Fibroblast of mammary gland (primary cell): ENCODE results near the gene NOTCH4.

ENCODE experiments used
- DNase-seq: peaks from one replicate; pipeline ENCODE4 v3.0.0-alpha.2; 2010; ENCODE audit warnings: low read depth
- H3K4me3 ChIP-seq: 2 replicates; pipeline ENCODE4 v1.5.1; 2011; ENCODE audit warnings: low read depth, mild to moderate bottlenecking, low read length, moderate library complexity; ENCODE audit not compliant: control insufficient read depth
- CTCF ChIP-seq: conservative IDR thresholded peaks from 2 replicates; pipeline ENCODE4 v1.5.1; 2011; ENCODE audit warnings: low read depth, low read length, inconsistent platforms; ENCODE audit not compliant: control insufficient read depth, insufficient read depth

Gene NOTCH4

GRCh38 chr6:32151863-32152768 is 71.8 kb downstream of the NOTCH4 start, which contains the start of gene PRRT1:
Gene PRRT1, minus strand, starts transcription at chr6:32151939. Its CDS starts 112 bp downstream, at chr6:32151827.
- DNase-seq: no peak
- no peak for TF ChIP-seq CTCF
- H3K4me3 ChIP-seq: peak within 1 kb of the TSS; percentile 92

GRCh38 chr6:32151181-32151862 is 72.5 kb downstream of the NOTCH4 start:
- H3K4me3 ChIP-seq: peak overlapping the region; percentile 46
- DNase-seq: no peak
- TF ChIP-seq CTCF: no peak

GRCh38 chr6:32149932-32150870 is 73.7 kb downstream of the NOTCH4 start:
- no peak overlapping the region for H3K4me3 ChIP-seq
- TF ChIP-seq CTCF: no peak
- DNase-seq: no peak

GRCh38 chr6:32149092-32149755 is 74.6 kb downstream of the NOTCH4 start:
- no peak for DNase-seq
- no peak overlapping the region for H3K4me3 ChIP-seq
- TF ChIP-seq CTCF: no peak

- TF ChIP-seq CTCF: no peak
- DNase-seq: no peak
- no peak overlapping the region for H3K4me3 ChIP-seq
These were observed 75.4 kb downstream of the NOTCH4 start for GRCh38 chr6:32148289-32149091.
